ENCODE measurements around the gene TEKT3. TPM values are rescaled to one million over a fixed set of nuclear protein-coding genes. Genes with fewer than 3 reads are reported as not detected.

Gene TEKT3
- polyA plus RNA-seq, 4 donors, result 0.24 to 1.2 TPM; not detected in 2

- no peaks in the 10 kb centered on the region for H3K4me1 ChIP-seq (ENCODE audit: control insufficient read depth in 3 of 3, insufficient read depth in 2 of 3, low read depth in 1 of 3, low read length in 2 of 3)
- FAIRE-seq (no peak), DNase-seq (no peak)
- 82 to 93% (median 86%) methylated on average over 3 of the region's 3 CpGs for WGBS, 3 donors
- no peak overlapping the region for H3K27ac ChIP-seq (ENCODE audit: low read depth in 1 of 3, low read length in 2 of 3)
- no peaks in the 10 kb centered on the region for H3K27me3 ChIP-seq (ENCODE audit: control insufficient read depth in 3 of 3, insufficient read depth in 3 of 3, low read length in 3 of 3)
- no peak overlapping the region for H3K4me3 ChIP-seq (ENCODE audit: low read depth in 1 of 3, low read length in 3 of 3)
- peaks cover 0 to 4% of the 10 kb centered on the region in 2 donors for H3K9me3 ChIP-seq (ENCODE audit: control insufficient read depth in 2 of 2, insufficient read depth in 1 of 2, low read depth in 1 of 2, low read length in 1 of 2)
- H3K36me3 ChIP-seq (ENCODE audit: control insufficient read depth in 3 of 3, insufficient read depth in 2 of 3, low read depth in 1 of 3, low read length in 3 of 3), result no peaks in the 10 kb centered on the region
Observed at GRCh38 chr17:15274017-15274416, 67.4 kb downstream of the TEKT3 start.

DNA sequence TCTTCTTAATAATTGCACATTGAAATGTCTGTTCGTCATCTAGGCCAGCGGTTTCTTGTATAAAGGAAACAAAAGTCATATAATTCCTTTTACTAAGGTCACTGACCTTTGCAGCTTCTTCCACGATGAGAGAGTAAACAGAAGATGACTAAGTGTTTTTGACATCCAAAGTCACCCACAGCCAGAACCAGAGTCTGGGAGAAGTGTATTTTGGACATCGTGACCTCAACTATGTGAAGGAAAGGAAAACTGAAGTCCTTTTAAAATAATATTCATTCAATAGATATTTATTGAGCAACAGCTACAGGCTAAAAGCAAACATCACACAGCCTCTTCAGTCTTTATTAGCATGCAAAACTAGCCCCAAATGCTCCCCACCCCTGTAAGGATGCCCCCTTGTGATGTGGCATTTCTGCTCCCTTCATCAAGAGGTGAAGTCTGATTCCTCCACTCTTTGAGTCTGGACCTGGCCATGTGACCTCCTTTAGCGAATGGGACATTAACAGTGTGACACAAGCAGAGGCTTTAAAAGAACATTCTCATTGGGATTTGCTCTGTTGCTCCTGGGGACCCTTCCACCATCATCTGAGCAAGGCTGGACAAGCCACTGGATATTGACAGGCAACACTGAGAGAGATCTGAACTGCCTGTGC, 68.1 kb downstream of the TEKT3 start:
- H3K4me3 ChIP-seq (ENCODE audit: low read depth in 1 of 3, low read length in 3 of 3), result no peak overlapping the region
- WGBS, 3 donors, result 64 to 73% (median 65%) methylated on average over 5 of the region's 5 CpGs
- FAIRE-seq (no peak), DNase-seq (no peak)
- H3K27me3 ChIP-seq (ENCODE audit: control insufficient read depth in 3 of 3, insufficient read depth in 3 of 3, low read length in 3 of 3), result no peaks in the 10 kb centered on the region
- no peaks in the 10 kb centered on the region for H3K4me1 ChIP-seq (ENCODE audit: control insufficient read depth in 3 of 3, insufficient read depth in 2 of 3, low read depth in 1 of 3, low read length in 2 of 3)
- H3K36me3 ChIP-seq (ENCODE audit: control insufficient read depth in 3 of 3, insufficient read depth in 2 of 3, low read depth in 1 of 3, low read length in 3 of 3), result no peaks in the 10 kb centered on the region
- peak overlapping the region in 1 of 3 donors; percentile 65 for H3K27ac ChIP-seq (ENCODE audit: low read depth in 1 of 3, low read length in 2 of 3)
- H3K9me3 ChIP-seq (ENCODE audit: control insufficient read depth in 2 of 2, insufficient read depth in 1 of 2, low read depth in 1 of 2, low read length in 1 of 2), result peaks cover 0 to 4% of the 10 kb centered on the region in 2 donors

GRCh38 chr17:15271741-15272140, 69.7 kb downstream of the TEKT3 start:
- FAIRE-seq (no peak), DNase-seq (no peak)
- no peak overlapping the region for H3K4me3 ChIP-seq (ENCODE audit: low read depth in 1 of 3, low read length in 3 of 3)
- no peaks in the 10 kb centered on the region for H3K36me3 ChIP-seq (ENCODE audit: control insufficient read depth in 3 of 3, insufficient read depth in 2 of 3, low read depth in 1 of 3, low read length in 3 of 3)
- no peaks in the 10 kb centered on the region for H3K4me1 ChIP-seq (ENCODE audit: control insufficient read depth in 3 of 3, insufficient read depth in 2 of 3, low read depth in 1 of 3, low read length in 2 of 3)
- no peaks in the 10 kb centered on the region for H3K27me3 ChIP-seq (ENCODE audit: control insufficient read depth in 3 of 3, insufficient read depth in 3 of 3, low read length in 3 of 3)
- H3K27ac ChIP-seq (ENCODE audit: low read depth in 1 of 3, low read length in 2 of 3), result no peak overlapping the region
- 85 to 90% (median 86%) methylated on average over 6 of the region's 6 CpGs for WGBS, 3 donors
- peaks cover 0 to 4% of the 10 kb centered on the region in 2 donors for H3K9me3 ChIP-seq (ENCODE audit: control insufficient read depth in 2 of 2, insufficient read depth in 1 of 2, low read depth in 1 of 2, low read length in 1 of 2)

GRCh38 chr17:15270628-15271381, 70.6 kb downstream of the TEKT3 start:
- no peak overlapping the region for H3K4me3 ChIP-seq (ENCODE audit: low read depth in 1 of 3, low read length in 3 of 3)
- H3K27me3 ChIP-seq (ENCODE audit: control insufficient read depth in 3 of 3, insufficient read depth in 3 of 3, low read length in 3 of 3), result no peaks in the 10 kb centered on the region
- DNase-seq (no peak), FAIRE-seq (no peak)
- no peaks in the 10 kb centered on the region for H3K36me3 ChIP-seq (ENCODE audit: control insufficient read depth in 3 of 3, insufficient read depth in 2 of 3, low read depth in 1 of 3, low read length in 3 of 3)
- no peaks in the 10 kb centered on the region for H3K4me1 ChIP-seq (ENCODE audit: control insufficient read depth in 3 of 3, insufficient read depth in 2 of 3, low read depth in 1 of 3, low read length in 2 of 3)
- no peak overlapping the region for H3K27ac ChIP-seq (ENCODE audit: low read depth in 1 of 3, low read length in 2 of 3)
- 91 to 94% (median 91%) methylated on average over 9 of the region's 9 CpGs for WGBS, 3 donors
- H3K9me3 ChIP-seq (ENCODE audit: control insufficient read depth in 2 of 2, insufficient read depth in 1 of 2, low read depth in 1 of 2, low read length in 1 of 2), result peaks cover 0 to 4% of the 10 kb centered on the region in 2 donors

- H3K27ac ChIP-seq (ENCODE audit: low read depth in 1 of 3, low read length in 2 of 3), result no peak overlapping the region
- no peaks in the 10 kb centered on the region for H3K36me3 ChIP-seq (ENCODE audit: control insufficient read depth in 3 of 3, insufficient read depth in 2 of 3, low read depth in 1 of 3, low read length in 3 of 3)
- peaks cover 0 to under 1% (median 0%) of the 10 kb centered on the region in 3 donors for H3K4me1 ChIP-seq (ENCODE audit: control insufficient read depth in 3 of 3, insufficient read depth in 2 of 3, low read depth in 1 of 3, low read length in 2 of 3)
- no peak for DNase-seq
- WGBS, 3 donors, result 44 to 55% (median 46%) methylated on average over 5 of the region's 5 CpGs
- no peaks in the 10 kb centered on the region for H3K27me3 ChIP-seq (ENCODE audit: control insufficient read depth in 3 of 3, insufficient read depth in 3 of 3, low read length in 3 of 3)
- H3K4me3 ChIP-seq (ENCODE audit: low read depth in 1 of 3, low read length in 3 of 3), result no peak overlapping the region
- peaks cover 0 to 2% of the 10 kb centered on the region in 2 donors for H3K9me3 ChIP-seq (ENCODE audit: control insufficient read depth in 2 of 2, insufficient read depth in 1 of 2, low read depth in 1 of 2, low read length in 1 of 2)
- FAIRE-seq, result no peak
Observed at GRCh38 chr17:15269780-15270089, 71.7 kb downstream of the TEKT3 start.

DNA sequence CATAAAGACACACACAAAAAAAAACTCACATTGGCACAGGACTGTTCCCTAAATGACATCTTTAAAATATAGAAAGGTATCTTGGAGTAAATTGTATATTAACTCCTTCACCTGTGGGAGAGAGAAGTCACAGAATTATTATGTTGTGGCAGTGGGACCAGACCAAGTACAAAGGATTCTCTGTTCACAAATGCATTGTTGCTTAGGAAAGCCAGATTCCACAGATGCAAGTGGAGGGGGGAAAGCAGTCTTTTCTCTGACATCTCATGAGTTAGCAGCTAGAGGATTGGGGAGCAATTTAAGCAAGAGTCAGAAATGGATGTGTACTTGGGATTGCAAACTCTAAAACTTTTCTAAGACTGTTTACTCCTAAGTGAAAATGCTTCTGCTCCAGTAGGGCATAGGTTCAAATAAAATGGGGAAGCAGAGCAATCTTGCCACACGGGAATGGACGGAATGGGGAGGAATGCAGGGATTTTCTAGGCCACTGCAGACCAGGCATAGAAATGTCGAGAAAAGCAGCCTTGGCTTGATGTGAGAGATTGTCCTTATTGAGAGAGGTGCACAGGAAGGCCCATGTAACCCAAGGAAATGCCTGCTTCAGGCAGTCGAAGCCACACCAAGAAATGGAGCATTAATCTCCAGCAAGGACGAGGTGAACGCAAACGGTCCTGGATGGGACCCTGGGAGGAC, 72.2 kb downstream of the TEKT3 start:
- Histone ChIP-seq H3K4me1 (ENCODE audit: control insufficient read depth in 3 of 3, insufficient read depth in 2 of 3, low read depth in 1 of 3, low read length in 2 of 3) (peaks cover 0 to 3% (median 2%) of the 10 kb centered on the region in 3 donors), H3K27me3 (ENCODE audit: control insufficient read depth in 3 of 3, insufficient read depth in 3 of 3, low read length in 3 of 3) (no peaks in the 10 kb centered on the region), H3K4me3 (ENCODE audit: low read depth in 1 of 3, low read length in 3 of 3) (no peak overlapping the region), H3K9me3 (ENCODE audit: control insufficient read depth in 2 of 2, insufficient read depth in 1 of 2, low read depth in 1 of 2, low read length in 1 of 2) (no peaks in the 10 kb centered on the region), H3K27ac (ENCODE audit: low read depth in 1 of 3, low read length in 2 of 3) (no peak overlapping the region), H3K36me3 (ENCODE audit: control insufficient read depth in 3 of 3, insufficient read depth in 2 of 3, low read depth in 1 of 3, low read length in 3 of 3) (no peaks in the 10 kb centered on the region)
- WGBS, 3 donors, result 60 to 81% (median 72%) methylated on average over 7 of the region's 7 CpGs
- FAIRE-seq (no peak), DNase-seq (no peak)

DNA sequence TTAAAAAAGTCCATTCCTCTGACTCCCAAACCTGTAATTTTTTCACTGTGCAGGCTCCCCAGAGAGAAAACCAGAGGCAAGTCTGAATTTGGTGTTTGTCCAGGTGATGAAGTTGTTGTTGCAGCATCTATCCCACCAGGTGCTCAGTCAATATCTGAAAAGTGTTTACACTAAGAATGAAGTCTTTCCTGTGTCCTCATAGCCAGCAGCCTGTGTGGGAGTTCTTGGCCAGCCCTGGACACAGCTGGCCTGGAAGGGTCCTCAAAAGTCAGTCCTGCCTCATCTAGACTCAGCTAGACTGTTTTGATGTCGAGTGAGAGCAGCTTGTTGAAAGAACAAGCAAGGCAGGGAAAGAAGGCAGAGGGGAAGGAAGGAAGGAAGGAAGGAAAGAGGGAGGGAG, 72.9 kb downstream of the TEKT3 start:
- no peaks in the 10 kb centered on the region for H3K27me3 ChIP-seq (ENCODE audit: control insufficient read depth in 3 of 3, insufficient read depth in 3 of 3, low read length in 3 of 3)
- FAIRE-seq (no peak), DNase-seq (no peak)
- H3K36me3 ChIP-seq (ENCODE audit: control insufficient read depth in 3 of 3, insufficient read depth in 2 of 3, low read depth in 1 of 3, low read length in 3 of 3), result no peaks in the 10 kb centered on the region
- 46 to 67% (median 58%) methylated on average over 1 of the region's 1 CpG for WGBS, 3 donors
- H3K4me3 ChIP-seq (ENCODE audit: low read depth in 1 of 3, low read length in 3 of 3), result no peak overlapping the region
- H3K9me3 ChIP-seq (ENCODE audit: control insufficient read depth in 2 of 2, insufficient read depth in 1 of 2, low read depth in 1 of 2, low read length in 1 of 2), result no peaks in the 10 kb centered on the region
- H3K27ac ChIP-seq (ENCODE audit: low read depth in 1 of 3, low read length in 2 of 3), result no peak overlapping the region
- H3K4me1 ChIP-seq (ENCODE audit: control insufficient read depth in 3 of 3, insufficient read depth in 2 of 3, low read depth in 1 of 3, low read length in 2 of 3), result peaks cover 0 to 7% (median 2%) of the 10 kb centered on the region in 3 donors

DNA sequence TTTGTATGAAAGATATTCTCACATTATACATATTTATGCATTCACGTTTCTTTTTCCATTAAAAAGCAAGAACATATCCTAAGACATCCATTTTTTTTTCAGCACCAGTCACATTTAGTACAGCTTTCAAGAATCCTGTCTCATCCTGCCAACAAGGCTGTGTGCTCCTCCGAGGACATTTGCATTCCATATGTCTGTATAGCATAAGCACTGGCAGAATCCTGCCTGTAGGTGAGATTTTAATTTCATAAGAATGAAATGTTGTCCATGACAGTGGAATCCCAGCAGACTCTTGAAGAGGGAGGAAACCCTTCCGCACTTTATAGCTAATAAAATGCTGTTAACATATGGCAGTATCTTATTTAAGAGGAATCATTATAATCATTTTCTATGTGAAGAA, 73.4 kb downstream of the TEKT3 start:
- peaks cover 0 to 12% (median 2%) of the 10 kb centered on the region in 3 donors for H3K4me1 ChIP-seq (ENCODE audit: control insufficient read depth in 3 of 3, insufficient read depth in 2 of 3, low read depth in 1 of 3, low read length in 2 of 3)
- H3K4me3 ChIP-seq (ENCODE audit: low read depth in 1 of 3, low read length in 3 of 3), result no peak overlapping the region
- no peaks in the 10 kb centered on the region for H3K9me3 ChIP-seq (ENCODE audit: control insufficient read depth in 2 of 2, insufficient read depth in 1 of 2, low read depth in 1 of 2, low read length in 1 of 2)
- no peak for FAIRE-seq
- no peaks in the 10 kb centered on the region for H3K36me3 ChIP-seq (ENCODE audit: control insufficient read depth in 3 of 3, insufficient read depth in 2 of 3, low read depth in 1 of 3, low read length in 3 of 3)
- peaks cover 0 to 3% (median 0%) of the 10 kb centered on the region in 3 donors for H3K27me3 ChIP-seq (ENCODE audit: control insufficient read depth in 3 of 3, insufficient read depth in 3 of 3, low read length in 3 of 3)
- H3K27ac ChIP-seq (ENCODE audit: low read depth in 1 of 3, low read length in 2 of 3), result no peak overlapping the region
- 72 to 85% (median 81%) methylated on average over 3 of the region's 3 CpGs for WGBS, 3 donors
- DNase-seq, result no peak

Data from small intestine (tissue), 7 donors.